ENCODE results near the gene NR6A1.

The NR6A1 gene

DNA sequence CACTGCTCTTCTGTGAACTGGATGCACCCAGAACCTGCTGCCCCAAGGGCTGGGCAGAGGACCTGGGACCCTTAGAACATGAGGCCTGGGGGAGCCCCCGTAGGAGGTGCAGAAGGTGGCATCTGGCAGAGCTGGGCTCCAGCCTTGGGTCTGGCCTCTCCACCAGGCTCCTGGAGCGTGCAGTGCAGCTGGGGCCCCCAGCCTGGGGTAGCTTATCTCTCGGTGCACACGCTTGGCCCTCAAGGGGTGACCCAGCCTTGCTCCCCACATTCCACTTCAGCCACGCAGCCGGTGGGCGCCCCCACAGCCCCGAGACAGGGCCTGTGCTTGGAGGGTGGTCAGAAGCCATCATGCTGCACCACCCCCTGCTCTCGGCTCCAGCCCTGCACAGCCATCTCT, 258.3 kb downstream of the NR6A1 start:
- no peak for DNase-seq

DNA sequence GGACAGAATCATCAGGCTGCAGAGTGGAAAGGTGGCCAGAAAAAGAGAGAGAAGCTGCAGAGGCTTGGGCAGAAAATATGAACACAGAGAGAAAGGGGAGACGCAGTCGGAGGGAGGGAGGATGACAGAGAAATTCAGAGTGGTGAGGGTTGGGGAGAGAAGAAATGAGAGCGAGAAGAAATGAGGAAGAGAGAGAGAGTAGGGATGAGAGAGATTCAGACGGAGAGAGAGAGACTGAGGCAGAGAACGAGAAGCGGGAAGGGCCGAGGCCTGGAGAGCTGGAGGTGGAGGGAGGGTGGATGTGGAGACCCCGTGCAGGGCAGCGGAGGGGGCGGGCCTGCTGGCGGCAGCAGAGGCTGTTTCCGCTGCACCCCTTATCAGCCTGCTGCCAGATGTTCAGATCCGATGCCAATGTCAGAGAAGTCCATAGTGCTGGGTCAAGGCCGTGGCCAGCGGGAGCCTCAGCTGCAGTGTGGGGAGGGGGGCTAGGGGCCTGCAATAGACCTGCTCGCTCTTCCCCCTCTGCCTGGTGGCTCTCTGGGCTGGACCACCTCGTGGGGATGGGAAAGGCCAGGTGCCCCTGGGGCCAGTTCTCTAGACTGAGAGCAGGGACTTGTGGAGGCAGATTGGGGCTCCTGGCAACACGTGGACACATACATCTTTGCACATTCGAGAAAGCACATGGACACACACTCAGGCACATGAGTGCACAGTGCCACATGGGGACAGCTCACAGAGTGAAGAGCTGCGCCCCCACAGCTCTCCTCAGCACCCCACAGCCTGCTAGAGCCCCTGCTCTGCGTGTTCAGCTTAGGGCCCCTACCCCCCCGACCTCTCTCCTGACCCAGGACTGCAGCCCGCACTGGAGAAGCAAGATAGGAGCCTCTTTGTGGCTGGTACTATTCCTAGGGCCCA, 259.0 kb downstream of the NR6A1 start:
- DNase-seq = no peak

GRCh38 chr9:124511426-124511840, 259.7 kb downstream of the NR6A1 start:
- no peak for DNase-seq

GRCh38 chr9:124510650-124511425, 260.3 kb downstream of the NR6A1 start:
- DNase-seq = no peak

GRCh38 chr9:124507880-124508423, 263.2 kb downstream of the NR6A1 start:
- DNase-seq = no peak

- DNase-seq = no peak
Observed at GRCh38 chr9:124506931-124507879, 263.9 kb downstream of the NR6A1 start, which contains the start of gene NR5A1. Gene NR5A1, minus strand, starts transcription at chr9:124507399. Its CDS starts 4,004 bp downstream, at chr9:124503395.

DNA sequence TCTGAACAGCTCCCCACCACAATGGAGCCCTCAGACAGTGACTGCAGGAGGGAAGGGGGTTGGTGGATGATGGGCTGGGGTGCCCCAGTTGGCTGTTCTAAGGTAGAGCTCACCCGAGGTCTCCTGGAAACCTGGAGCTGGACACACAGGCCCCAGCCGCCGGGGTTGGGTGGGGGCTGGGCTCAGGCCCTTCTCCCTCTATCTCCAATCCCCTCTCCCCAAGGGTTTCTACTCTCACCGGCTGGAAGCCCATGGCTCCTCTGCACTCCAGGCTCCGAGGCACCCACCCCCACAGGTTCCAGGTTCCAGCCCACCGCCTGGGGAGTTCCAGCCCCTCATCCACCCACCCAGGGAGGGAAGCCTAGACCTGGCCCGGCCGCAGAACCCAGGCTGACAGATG, 264.7 kb downstream of the NR6A1 start:
- no peak for DNase-seq

- DNase-seq = no peak
Observed at GRCh38 chr9:124505901-124506346, 265.2 kb downstream of the NR6A1 start.

DNA sequence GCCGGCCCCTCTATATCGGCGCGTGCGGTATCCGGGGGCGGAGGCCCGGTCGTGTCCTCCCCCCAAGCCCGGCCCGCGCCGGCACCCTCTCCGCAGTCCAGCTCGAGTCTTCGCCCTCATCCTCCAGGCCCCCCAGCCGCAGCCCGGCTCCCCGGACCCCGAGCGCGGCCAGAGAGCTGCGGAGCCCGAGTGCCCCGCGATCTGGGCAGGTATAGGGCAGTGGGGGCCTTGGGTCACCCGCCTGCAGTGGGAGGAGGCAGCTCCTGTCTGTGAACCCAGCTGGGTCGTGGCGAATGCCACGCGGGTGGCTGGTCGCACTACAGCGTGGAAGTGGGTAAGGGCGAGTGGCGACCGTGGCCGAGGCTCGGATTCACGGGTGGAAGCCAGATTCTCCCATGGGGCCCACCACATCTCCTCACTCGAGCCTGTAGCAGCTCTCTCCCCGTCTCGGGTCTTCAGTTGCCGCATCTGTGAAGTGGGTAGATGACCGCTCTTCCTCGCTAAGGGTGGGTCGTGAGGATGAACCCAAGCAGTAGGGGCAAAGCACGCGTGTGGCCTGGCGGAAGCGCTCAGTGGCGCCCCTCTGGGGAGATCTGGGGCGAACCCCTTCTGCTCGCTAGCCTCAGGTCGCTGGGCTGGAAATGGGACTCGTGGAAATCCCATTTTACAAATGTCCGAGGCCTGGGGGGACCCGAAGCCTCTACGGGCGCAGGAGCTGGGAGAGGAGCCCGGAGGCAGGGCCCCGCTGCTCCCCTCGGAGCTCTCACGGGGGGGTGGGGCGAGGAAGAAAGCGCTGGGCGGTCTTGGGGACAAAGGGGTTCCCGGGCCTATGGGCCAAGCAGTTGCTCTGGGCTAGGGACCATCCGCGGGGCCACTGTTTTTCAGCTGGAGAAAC, 265.9 kb downstream of the NR6A1 start:
- no peak for DNase-seq

GRCh38 chr9:124504530-124505005, 266.5 kb downstream of the NR6A1 start:
- no peak for DNase-seq

DNA sequence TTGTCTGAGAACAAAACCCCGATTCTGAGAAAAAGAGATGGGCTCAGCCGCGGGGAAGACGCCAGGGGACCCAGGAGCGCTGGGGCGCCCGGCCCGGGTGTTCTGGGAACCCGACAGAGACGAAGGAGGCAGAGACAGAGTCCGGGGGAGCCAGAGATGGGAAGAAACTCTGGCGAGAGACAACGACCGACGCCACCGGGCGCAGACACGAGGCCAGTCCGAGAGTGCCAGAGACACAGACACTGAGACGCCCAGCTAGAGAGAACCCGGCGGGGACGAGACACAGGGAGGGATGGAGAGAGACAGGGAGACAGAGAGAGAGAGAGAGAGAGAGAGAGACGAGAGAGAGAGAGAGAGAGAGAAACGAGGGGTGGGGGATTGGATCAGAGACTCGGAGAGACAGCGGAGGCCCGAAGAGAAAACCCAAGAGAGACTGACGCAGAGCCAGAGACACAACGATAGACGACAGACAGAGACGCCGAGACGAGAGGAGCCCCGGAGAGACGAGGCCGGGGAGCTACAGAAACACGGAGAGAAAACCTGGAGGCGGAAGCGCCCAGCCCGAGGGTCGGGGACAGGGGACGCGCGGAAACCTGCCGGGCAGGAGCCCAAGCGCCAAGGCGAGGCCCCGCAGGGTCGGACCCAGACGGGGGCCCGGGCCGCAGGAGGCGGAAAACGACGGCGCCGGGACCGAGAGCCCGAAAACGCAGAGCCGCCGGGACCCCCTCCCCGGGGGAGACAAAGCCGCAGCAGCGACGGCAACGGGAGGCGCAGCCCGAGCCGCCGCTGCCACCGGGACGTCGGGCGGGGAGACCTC, 267.2 kb downstream of the NR6A1 start:
- DNase-seq = no peak

DNA sequence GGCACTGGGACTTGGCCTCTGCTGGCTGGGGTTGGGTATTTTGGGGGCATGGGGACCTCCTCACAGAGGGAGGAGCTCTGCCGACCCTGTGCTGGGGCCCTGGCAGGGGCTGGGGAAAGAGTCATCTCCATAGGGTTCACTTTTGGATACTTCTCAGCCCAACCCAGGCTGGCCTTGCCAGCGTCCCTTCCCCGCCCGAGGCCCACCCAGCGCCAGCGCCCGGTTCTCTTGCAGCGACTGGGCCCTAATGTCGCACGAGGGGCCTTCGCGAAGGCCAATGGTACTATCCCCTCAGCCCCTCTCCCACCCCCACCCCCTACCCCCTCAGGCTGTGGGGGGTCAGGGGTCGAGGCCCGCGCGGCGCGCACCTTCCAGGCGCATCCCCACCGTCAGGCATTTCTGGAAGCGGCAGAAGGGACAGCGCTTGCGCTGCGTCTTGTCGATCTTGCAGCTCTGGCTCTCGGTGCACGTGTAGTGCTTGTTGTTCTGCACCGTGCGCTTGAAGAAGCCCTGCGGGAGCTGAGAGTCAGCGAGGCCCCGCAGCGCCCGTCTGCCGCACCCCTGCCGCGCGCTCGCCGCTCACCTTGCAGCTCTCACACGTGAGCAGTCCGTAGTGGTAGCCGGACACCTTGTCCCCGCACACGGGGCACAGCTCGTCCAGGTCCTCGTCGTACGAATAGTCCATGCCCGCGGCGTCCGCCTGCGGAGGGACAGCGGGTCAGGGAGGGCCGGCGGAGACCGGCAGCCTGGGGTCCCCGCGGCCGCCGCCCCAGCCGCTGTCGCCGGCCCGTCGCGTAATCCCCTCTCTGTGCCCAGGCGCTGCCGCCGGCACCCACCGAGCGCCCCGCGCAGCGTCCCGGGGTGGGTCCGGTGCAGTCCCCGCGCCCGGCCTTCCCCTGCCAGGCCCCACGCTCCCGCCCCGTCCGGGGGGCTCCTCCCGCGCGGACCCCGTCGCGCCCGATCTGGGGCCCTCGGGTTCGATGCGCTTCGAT, 268.1 kb downstream of the NR6A1 start:
- no peak for DNase-seq

- no peak for DNase-seq
Observed at GRCh38 chr9:124501771-124502320, 269.3 kb downstream of the NR6A1 start.

- no peak for DNase-seq
Observed at GRCh38 chr9:124500796-124501611, 270.1 kb downstream of the NR6A1 start.

- no peak for DNase-seq
Observed at GRCh38 chr9:124500028-124500795, 270.9 kb downstream of the NR6A1 start.

GRCh38 chr9:124499216-124499615, 271.9 kb downstream of the NR6A1 start:
- DNase-seq = no peak

All from SIG-M5 (cell line).